Fibroblast of skin of left quadriceps (primary cell): Measurements from ENCODE around the gene LCN6.
"Not testable (repeated sequence)": the region's sequence is repeated elsewhere in the genome, so short reads cannot be mapped to it uniquely, and the experiment has no call there.

Experiments
- DNase-seq, 2 experiments: peaks; one replicate each; pipeline ENCODE4 v3.0.0-alpha.2; 2013; ENCODE audit warnings: low read depth in 2 of 2

Gene LCN6, protein sequence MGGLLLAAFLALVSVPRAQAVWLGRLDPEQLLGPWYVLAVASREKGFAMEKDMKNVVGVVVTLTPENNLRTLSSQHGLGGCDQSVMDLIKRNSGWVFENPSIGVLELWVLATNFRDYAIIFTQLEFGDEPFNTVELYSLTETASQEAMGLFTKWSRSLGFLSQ

GRCh38 chr9:136748201-136748600, at the start of gene LCN6:
Gene LCN6 (minus strand): TSS chr9:136748525. CDS start chr9:136748483, 42 bp downstream.
- no peak for DNase-seq

DNA sequence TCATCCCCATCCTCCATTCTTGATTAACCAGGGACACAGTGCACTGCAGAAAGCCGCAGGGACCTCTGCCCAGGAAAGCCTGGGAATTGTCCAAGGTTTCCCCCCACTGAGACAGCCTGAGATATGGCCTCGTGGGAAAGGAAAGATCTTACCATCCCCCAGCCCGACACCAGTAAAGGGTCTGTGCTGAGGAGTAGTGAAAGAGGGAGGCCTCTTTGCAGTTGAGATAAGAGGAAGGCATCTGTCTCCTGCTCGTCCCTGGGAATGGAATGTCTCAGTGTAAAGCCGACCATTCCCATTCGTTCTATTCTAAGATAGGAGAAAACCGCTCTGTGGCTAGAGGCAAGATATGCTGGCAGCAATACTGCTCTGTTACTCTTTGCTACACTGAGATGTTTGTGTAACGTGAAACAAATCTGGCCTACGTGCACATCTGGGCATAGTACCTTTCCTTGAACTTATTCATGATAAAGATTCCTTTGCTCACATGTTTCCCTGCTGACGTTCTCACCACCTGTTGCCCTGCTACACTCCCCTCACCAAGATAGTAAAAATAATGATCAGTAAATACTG, 48.5 kb upstream of the LCN6 start:
- DNase-seq = not testable (repeated sequence)

- DNase-seq = no peak
Observed at GRCh38 chr9:136796238-136796774, 48.0 kb upstream of the LCN6 start, which contains the start of gene CCDC183. Gene CCDC183 (plus strand): TSS chr9:136796338. CDS start chr9:136796398, 60 bp downstream.

- no peak for DNase-seq
Observed at GRCh38 chr9:136795000-136795348, 46.6 kb upstream of the LCN6 start.

GRCh38 chr9:136794281-136794999, 46.1 kb upstream of the LCN6 start:
- DNase-seq = no peak

DNA sequence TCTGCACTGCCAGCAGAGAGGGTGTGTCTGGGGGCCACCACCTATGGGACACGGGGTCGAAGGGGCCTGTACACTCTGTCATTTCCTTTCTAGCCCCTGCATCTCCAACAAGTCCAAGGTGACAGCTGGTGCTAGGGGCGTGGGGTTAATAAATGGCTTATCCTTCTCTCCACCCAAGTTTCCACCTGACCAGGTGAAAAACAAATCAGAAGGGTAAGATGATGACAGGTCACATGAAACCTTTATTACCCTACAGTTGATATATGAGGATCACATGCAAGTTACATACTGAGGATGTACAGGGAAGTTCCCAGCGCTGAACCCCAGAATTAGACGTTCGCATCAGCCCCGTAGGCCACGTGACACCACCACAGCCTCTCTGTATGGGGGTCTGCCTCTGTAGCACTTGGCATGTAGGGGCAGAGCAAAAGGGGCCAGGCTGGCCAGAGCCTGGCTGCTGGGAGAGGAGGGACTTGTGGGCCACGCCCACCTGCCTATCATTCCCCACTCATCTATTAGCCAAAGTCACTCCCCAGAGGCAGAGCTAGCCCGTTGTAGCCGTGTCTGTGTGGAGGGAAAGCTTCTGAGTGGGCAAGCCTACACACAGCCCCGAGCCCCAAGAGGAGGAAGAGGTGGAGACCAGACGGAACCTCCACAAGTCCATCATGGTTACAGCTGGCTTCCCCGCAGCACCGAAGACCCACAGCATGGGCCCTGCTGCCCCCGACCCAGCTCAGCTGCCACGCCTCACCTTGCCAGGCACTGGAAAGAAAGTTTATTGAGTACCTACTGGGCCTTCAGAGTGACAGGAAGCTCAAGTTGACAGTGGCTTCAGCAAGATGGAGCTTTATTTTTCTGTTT, 45.0 kb upstream of the LCN6 start:
- DNase-seq = no peak

DNA sequence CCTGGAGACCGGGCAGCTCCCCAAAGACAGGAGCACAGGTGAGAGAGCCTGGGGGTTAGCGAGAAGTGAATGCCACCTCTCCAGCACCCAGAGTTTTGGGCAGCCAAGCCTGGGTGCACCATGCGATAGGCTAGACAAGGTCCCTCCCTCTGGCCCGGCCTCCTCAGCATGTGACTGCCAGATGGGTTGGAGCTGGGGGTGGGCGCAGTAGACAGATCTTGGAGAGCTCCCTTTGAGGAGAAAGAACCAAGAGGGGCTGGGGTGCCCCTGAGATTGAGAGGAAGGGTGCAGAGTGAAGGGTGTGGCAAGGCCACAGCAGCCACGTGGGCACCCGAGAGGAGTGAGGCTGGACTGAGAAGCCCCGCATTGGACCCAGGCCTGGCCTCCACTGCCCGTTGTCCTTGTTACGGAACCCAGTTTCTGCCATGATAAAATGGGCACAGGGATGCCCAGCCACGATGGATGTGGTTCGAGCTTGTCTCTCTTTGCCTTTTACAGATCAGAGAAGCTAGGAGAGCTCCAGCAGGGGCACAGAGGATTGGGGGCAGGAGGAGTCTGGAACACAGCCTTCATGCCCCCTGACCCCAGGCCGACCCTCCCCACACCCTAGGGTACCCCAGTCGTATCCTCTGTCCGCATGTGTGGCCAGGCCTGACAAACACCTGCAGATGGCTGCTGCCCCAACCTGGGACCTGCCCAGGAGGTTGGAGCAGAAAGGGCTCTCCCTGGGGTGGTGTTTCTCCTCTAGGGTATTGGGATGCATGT, 44.2 kb upstream of the LCN6 start:
- DNase-seq = no peak

GRCh38 chr9:136791516-136792276, 43.4 kb upstream of the LCN6 start:
- no peak for DNase-seq

GRCh38 chr9:136790640-136791515, 42.6 kb upstream of the LCN6 start, which contains the start of gene TMEM141:
Gene TMEM141 (plus strand): TSS chr9:136791344. CDS start chr9:136791371, 27 bp downstream.
- DNase-seq = peak; percentile 98

GRCh38 chr9:136789523-136789937, 41.2 kb upstream of the LCN6 start:
- no peak for DNase-seq

- DNase-seq = not testable (repeated sequence)
Observed at GRCh38 chr9:136788644-136789522, 40.6 kb upstream of the LCN6 start.

DNA sequence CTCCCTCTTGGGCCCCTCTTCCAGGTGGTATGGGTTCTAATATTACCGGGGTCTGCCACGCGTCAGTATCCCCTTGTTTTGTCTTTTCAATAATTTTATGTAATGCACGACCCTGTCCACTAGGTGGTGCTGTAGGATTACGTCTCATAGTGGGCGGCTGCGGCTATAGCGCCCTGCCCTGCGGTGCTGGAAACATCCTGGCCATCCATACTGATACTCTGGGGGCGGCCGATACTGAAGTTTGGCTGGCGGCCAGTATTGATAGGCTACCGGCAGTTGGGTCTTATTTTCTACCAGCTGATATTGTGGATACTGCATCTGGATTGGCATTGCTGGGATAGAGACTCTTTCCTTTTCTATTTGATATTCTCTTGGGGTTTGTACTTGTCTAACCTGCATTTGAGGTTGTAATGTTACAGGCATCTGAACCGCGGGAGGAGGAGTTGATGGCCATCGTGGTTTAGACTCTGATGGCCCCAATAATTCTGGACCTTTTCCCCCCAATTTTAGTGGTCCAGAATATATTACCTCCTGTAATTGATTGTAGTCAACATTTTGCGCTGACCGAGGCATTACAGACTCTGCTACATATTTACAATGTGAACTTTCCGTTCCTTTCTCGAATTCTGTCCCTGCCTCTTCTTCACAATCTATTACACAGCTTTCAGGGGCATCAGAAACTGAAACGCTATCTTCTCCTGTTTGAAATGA, 39.5 kb upstream of the LCN6 start:
- DNase-seq = peak in 1 of 2 experiments; percentile 25

GRCh38 chr9:136786983-136787382, 38.7 kb upstream of the LCN6 start:
- DNase-seq = not testable (repeated sequence)

- no peak for DNase-seq
Observed at GRCh38 chr9:136786451-136786850, 38.1 kb upstream of the LCN6 start.

DNA sequence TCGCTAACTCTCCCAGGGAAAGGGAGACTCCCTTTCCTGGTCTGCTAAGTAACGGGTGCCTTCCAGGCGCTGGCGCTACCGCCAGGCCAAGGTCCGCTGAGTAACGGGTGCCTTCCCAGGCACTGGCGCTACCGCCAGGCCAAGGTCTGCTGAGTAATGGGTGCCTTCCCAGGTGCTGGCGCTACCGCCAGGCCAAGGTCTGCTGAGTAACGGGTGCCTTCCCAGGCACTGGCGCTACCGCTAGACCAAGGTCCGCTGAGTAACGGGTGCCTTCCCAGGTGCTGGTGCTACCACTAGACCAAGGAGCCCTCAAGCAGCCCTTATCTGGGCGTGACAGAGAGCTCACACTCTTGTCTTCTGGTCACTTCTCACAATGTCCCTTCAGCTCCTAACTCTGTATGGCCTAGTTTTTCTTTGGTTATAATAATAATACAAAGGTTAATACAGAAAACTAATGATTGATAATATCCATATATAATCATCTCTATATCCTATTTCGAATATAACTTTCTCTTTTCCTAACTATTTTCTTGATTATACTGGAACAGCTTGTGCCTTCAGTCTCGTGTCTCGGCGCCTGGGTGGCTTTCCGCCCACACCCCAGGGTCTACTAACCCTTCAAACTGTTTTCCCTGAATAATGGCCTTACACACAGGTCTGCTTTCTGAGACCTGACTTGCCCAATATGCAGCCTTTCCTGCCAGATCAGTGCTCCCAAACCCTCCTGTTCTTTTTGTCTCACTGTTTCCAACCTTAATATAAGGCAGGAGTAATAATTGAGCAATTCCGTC, 37.4 kb upstream of the LCN6 start:
- DNase-seq = not testable (repeated sequence)

GRCh38 chr9:136784997-136785361, 36.7 kb upstream of the LCN6 start:
- no peak for DNase-seq
